SK-N-DZ (cell line): Measurements from ENCODE around the gene PBX3.

ENCODE experiments used
- DNase-seq: peaks from one replicate; pipeline ENCODE4 v3.0.0-alpha.2; 2015; ENCODE audit warnings: low spot score

The PBX3 gene

GRCh38 chr9:125994066-125994943 is 247.1 kb downstream of the PBX3 start:
- no peak for DNase-seq

- DNase-seq = no peak
Measured at GRCh38 chr9:125995006-125995405, 247.8 kb downstream of the PBX3 start.

- DNase-seq = no peak
Measured at GRCh38 chr9:125995706-125996105, 248.5 kb downstream of the PBX3 start.

GRCh38 chr9:125996791-125997190 is 249.6 kb downstream of the PBX3 start:
- no peak for DNase-seq

GRCh38 chr9:125997196-125997823 is 250.1 kb downstream of the PBX3 start:
- DNase-seq = no peak

GRCh38 chr9:125998837-125999503 is 251.8 kb downstream of the PBX3 start:
- no peak for DNase-seq

GRCh38 chr9:125999504-125999881 is 252.3 kb downstream of the PBX3 start:
- no peak for DNase-seq

- no peak for DNase-seq
Measured at GRCh38 chr9:126000256-126000655, 253.1 kb downstream of the PBX3 start.

GRCh38 chr9:126000731-126001580 is 253.8 kb downstream of the PBX3 start:
- no peak for DNase-seq

- no peak for DNase-seq
Measured at GRCh38 chr9:126001581-126002225, 254.5 kb downstream of the PBX3 start.

- DNase-seq = no peak
Measured at GRCh38 chr9:126002476-126003350, 255.5 kb downstream of the PBX3 start.

GRCh38 chr9:126009047-126009446 is 261.9 kb downstream of the PBX3 start:
- no peak for DNase-seq

GRCh38 chr9:126014726-126015125 is 267.6 kb downstream of the PBX3 start:
- DNase-seq = no peak

GRCh38 chr9:126015424-126015823 is 268.3 kb downstream of the PBX3 start:
- DNase-seq = no peak

GRCh38 chr9:126016579-126017290 is 269.6 kb downstream of the PBX3 start:
- no peak for DNase-seq
